ENCODE measurements around the gene SLC50A1.

- TF ChIP-seq CTCF (IDR thresholded peaks at IDR 0.05) (no peak), POLR2A (IDR thresholded peaks at IDR 0.05) (no peak)
These were observed 43.0 kb upstream of the SLC50A1 start for GRCh38 chr1:155092641-155093040.
